ENCODE measurements around the gene ZNF516.
A peak's percentile ranks its signal among the peaks of the same experiment; 100 is the strongest.

Gene ZNF516

GRCh38 chr18:76507830-76508385 lies 12.9 kb upstream of the ZNF516 start:
- DNase-seq (ENCODE audit: low read depth) = no peak

GRCh38 chr18:76506974-76507764 lies 12.1 kb upstream of the ZNF516 start:
- no peak for DNase-seq (ENCODE audit: low read depth)

GRCh38 chr18:76506395-76506794 lies 11.4 kb upstream of the ZNF516 start:
- no peak for DNase-seq (ENCODE audit: low read depth)

- DNase-seq (ENCODE audit: low read depth) = no peak
Observed at GRCh38 chr18:76505614-76506013, 10.6 kb upstream of the ZNF516 start.

- DNase-seq (ENCODE audit: low read depth) = no peak
Observed at GRCh38 chr18:76504749-76505148, 9.7 kb upstream of the ZNF516 start.

GRCh38 chr18:76503649-76504386 lies 8.8 kb upstream of the ZNF516 start:
- no peak for DNase-seq (ENCODE audit: low read depth)

- DNase-seq (ENCODE audit: low read depth) = no peak
Observed at GRCh38 chr18:76502551-76502950, 7.5 kb upstream of the ZNF516 start.

GRCh38 chr18:76499637-76500340 lies 4.7 kb upstream of the ZNF516 start:
- no peak for DNase-seq (ENCODE audit: low read depth)

- DNase-seq (ENCODE audit: low read depth) = no peak
Observed at GRCh38 chr18:76499021-76499420, 4.0 kb upstream of the ZNF516 start.

- DNase-seq (ENCODE audit: low read depth) = no peak
Observed at GRCh38 chr18:76498064-76498463, 3.0 kb upstream of the ZNF516 start.

- DNase-seq (ENCODE audit: low read depth) = no peak
Observed at GRCh38 chr18:76497021-76497420, 2.0 kb upstream of the ZNF516 start.

- no peak for DNase-seq (ENCODE audit: low read depth)
Observed at GRCh38 chr18:76496194-76496890, 1.3 kb upstream of the ZNF516 start.

- no peak for DNase-seq (ENCODE audit: low read depth)
Observed at GRCh38 chr18:76495435-76496193, 572 bp upstream of the ZNF516 start.

GRCh38 chr18:76494231-76495005 lies 624 bp downstream of the ZNF516 start:
- no peak for DNase-seq (ENCODE audit: low read depth)

GRCh38 chr18:76493213-76494161 lies 1.6 kb downstream of the ZNF516 start:
- DNase-seq (ENCODE audit: low read depth) = no peak

GRCh38 chr18:76492669-76493212 lies 2.3 kb downstream of the ZNF516 start:
- DNase-seq (ENCODE audit: low read depth) = peak; percentile 96

GRCh38 chr18:76491776-76492668 lies 3.0 kb downstream of the ZNF516 start:
- no peak for DNase-seq (ENCODE audit: low read depth)

- DNase-seq (ENCODE audit: low read depth) = peak; percentile 77
Observed at GRCh38 chr18:76491473-76491775, 3.6 kb downstream of the ZNF516 start.
